NCI-H128 (cell line): ENCODE data around the gene C2CD4D.

Source experiments
- DNase-seq: peaks from one replicate; lab custom pipeline; 2025; ENCODE audit not compliant: unreplicated experiment; lab: John Stamatoyannopoulos, UW

C2CD4D gene

DNA sequence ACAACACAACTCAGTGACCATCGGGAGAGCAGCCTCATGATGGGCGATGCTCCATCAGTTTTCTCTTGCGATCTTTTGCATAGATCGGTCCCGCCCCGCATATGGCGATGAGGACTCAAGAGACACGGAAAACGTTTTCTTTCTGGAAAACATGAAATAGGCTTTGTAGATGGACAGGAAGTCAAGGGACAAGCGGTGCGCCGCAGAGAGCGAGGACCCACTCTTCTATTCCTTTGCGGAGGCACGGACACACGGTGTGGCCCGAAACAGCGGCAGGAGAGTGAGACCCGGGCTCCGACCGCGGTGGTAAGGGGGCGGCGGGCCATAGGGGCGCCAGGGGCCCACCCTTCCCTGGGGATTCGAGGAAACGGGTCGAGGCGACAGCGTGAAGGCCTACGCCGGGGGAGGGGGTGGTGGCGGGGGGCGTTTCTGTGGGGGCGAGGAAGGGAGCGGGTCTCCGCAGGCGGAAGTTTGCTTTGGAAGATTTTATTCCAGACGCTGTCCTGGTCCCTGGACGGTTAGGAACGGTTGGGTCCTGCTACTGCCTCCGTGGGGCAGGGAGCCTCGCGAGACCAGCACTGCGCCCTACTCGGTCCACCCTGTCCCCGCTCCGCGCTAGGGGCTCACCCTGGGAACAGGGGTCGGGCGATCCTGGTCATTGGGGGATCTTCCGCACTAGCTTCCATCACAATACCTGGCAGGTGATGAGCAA, 48.5 kb downstream of the C2CD4D start:
- no peak for DNase-seq

DNA sequence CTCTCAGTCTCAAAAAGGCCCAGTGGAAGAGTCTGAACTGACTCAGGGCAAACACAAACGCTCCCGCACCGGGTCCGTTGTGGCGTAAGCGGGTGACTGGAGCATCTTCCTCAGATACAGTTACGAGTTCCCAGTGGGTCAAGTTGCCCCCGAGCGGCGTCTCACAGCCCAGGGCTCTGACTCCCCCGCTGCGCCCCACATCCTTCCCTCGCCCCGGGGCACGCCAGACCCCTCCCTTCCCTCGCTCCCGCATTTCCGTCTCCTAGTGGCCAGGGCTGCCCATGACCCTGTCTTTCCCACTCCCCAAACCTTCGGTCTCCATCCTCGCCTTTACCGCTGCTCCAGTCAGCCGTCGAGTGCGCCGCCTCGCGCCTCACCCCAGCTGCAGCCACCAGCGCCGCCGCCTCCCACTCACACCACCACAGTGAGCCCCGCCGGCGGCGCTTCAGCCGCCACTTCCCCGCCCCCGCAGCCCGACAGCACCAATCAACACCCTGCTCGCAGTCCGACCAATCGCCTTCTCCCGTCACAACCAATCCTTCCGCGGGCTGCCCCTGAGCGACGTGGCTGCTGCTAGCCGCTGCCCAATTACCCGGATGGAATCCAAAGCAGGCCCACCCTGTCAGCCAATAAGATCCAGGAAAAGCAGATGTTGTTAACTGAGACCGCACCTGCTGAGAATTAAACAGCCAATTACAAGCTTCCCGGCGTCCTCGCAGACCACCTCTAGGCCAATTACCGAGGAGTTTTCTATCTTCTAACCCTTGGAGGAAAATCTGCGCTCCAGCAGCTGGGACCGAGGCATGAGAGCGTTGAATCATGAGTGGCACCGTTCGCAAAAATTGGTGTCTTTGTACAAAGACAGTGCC, 49.3 kb downstream of the C2CD4D start, which contains the start of gene TDRKH:
Gene TDRKH (minus strand): TSS at position 430 of the 869 bp plus-strand sequence. CDS start 7,478 bp downstream, outside the sequence.
- DNase-seq = peak; percentile 99
